Measurements from ENCODE around the gene B4GALT5.

DNA sequence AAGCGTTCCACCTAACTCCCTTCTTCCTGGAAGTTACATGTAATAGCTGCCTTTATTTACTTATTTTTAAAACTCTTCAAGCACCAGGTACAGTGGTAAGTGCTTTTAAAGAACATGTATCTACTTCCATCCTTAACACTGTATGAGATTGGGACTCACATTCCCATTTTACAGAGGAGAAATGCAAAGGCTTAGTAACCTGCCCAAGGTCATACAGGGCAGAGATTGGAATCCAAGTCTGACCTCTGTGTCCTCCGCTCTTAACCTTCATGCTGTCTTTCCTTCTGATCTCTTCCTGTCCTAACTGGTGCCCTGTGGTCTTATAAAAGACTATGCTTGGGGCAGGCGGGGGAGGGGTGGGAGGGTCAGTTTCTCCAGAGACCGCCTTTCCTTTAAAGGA is 1.6 kb downstream of the B4GALT5 start:
- TF ChIP-seq POLR2A (IDR thresholded peaks at IDR 0.05; ENCODE audit: low read length) (no peak), GATA1 (IDR thresholded peaks at IDR 0.05; ENCODE audit: low read depth, low read length) (no peak)

Data from erythroblast (primary cell).